Activated CD4-positive, alpha-beta T cell treated with anti-CD3 and anti-CD28 coated beads for 48 hours (primary cell): Measurements from ENCODE around the gene UNC5C.

Source experiments
- DNase-seq: peaks from one replicate; pipeline ENCODE4 v3.0.0-alpha.2; 2020

The UNC5C gene

DNA sequence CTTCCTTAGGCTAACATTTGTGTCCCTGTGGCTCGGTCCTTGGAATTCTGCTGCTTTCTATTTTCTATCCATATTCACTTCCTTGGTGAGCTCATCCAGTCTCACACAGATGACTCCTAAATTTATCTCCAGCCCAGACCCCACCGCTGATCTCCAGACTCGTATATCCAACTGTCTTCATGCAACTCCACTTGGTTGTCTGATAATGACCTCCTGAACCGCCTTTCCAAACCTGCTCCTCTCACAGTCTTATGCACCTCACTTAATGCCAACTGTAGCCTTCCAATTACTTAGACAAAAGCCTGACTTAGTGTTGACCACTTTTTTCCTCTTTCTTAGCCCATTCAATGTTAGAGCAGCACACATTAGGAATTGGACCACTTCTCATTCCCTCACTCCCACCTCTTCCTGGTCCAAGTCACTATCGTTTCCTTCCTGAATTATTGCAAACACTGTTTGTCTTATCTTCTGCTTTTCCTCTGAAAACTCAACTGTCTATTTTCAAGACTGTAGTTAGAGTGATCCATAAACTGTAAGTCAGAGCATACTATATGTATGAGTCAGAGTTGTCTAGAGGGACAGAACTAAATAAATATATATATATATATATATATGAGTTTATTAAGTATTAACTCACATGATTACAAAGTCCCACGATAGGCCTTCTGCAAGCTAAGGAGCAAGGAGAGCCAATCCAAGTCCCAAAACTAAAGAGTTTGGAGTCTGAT is 292.5 kb downstream of the UNC5C start:
- DNase-seq: no peak

DNA sequence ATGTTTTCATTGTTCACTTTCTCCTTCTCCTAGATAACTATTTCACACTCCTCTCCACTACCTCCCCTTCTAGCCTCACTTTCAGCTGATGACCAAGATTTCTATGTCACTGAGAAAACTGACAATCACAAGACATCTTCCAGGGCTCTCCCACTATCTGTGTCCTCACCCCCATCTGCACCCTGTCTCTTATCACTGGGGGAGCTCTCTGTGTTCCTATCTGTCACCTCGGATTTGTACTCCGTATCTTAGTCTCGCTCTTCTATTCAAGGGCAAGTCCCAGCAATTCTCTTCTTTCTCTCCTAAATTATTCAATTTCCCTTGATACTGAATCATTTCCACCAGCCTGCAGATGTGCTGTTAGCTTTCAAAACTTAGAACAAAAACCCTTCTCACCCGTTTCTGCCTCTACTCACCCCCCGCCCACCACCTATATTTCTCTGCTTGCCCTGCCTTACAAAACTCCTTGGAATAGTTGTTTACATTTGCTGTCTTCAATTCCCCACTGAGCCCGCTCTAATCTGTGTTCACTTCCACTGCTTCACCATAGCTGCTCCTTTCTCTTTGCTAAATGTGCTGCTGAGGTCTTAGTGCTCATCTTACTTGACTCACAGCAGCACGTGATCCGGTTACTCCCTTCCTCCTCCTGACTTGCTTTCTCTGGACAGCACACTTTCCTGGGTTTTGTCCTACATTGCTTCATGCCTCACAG is 293.2 kb downstream of the UNC5C start:
- DNase-seq: no peak

DNA sequence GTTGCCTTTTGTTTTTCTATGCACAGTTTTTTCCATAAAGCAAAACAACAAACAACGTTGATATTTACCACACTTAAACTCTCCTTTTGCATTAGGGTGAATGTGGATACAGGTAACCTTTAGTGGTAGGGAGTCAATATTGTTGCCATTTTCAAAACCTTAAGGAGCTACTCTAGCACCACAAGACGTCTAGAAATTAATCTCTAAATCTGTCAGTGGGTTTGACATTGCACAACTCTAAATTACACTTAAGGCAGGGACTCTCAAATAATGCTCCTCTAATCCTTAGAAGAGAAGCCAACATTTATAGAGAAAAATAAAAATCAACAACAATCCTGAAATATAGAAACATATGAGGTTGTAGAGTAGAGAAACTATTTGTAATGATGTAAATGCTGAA is 297.2 kb downstream of the UNC5C start:
- DNase-seq: no peak

GRCh38 chr4:95250544-95251137 is 298.1 kb downstream of the UNC5C start:
- no peak for DNase-seq

DNA sequence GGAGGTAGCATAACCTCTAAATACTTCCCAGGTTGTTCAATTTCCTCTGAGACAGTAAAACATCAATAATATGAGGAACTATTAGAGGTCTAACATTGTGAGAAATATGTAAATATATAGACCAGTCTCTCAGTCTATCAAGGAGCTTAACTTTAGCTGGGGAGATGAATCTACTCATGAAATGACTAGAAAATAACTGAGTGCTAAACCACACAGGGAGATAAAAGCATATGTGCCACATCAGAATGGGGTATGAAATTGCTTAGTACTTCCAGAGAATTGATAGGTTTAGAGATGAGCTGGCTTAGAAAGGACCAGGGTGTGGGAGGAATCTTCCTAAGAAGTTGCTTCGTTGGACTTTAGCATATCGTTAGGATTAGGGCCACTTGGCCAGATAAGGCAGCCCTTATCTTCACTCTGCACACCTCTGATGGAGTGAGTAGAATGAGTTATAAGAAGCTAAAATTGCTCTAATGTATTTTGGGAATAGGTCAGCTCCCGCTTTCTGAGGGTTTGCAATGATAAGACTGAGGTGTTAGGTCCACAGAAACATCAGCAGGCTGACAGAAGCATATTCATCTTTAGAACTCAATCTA is 299.2 kb downstream of the UNC5C start:
- peak; percentile 9 for DNase-seq

DNA sequence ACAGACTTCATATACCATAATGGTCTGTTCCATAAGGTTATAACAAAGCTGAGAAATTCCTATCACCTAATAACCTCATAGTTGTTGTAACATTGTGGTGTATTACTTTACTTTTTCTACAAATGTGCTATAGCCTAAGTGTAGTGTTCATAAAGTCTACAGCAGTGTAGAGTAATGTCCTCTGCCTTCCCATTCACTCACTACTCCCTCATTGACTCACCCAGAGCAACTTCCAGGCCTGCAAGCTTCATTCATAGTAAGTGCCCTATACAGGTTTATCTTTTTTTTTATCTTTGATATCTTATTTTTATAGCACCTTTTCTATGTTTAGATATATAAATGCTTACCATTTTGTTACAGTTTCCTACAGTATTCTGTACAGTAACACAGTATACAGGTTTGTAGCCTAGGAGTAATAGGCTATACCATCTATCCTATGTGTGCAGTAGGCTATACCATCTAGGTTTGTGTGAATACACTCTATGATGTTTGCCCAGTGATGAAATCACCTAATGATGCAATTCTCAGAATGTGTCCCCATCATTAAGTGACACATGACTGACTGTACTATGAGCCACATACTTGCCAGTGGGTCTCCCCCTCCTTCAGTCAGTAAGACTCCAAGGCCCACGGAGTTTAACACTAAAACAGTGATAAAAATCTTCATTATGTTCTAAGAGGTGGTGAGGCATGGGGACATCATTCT is 299.9 kb downstream of the UNC5C start:
- peak; percentile 45 for DNase-seq

DNA sequence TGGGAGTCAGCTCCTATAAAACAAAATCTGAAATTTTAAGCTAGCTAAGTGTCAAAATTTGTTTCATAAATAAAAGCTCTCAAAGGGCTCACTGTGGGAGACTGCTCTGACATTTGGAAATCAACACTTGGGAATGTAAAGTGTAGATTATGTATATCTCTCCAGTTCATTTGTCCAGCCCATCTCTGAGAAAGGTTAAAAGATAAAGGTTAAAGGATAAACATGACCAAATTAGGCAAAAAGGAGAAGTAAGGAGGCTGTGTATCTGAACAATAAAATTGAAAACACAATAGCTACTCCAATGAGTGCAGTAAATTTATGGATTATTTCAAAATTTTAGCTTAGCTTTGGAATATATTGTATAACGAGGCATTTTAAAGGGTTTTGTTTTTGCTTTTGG is 304.9 kb downstream of the UNC5C start:
- DNase-seq: no peak

DNA sequence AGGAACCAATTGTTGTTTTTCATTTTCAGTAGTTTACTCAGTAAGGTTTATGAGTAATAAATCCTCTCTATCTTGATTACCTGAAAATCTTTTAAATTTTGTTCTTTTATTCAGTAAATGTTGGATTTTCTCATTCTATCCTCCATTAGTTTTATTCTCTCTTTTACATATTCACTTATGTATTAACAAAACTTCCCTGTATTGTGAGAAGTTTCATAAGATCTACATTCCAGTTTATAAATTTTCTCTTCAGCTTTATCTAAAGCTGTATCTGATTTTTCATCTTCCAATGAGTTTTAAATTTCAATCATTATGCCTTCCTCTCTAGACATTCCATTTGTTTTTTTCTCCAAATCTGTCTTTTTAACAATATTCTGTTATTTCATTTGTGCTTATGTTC is 310.2 kb downstream of the UNC5C start:
- no peak for DNase-seq

- no peak for DNase-seq
Measured at GRCh38 chr4:95232358-95233156, 316.2 kb downstream of the UNC5C start.

- no peak for DNase-seq
Measured at GRCh38 chr4:95231681-95232080, 317.1 kb downstream of the UNC5C start.

DNA sequence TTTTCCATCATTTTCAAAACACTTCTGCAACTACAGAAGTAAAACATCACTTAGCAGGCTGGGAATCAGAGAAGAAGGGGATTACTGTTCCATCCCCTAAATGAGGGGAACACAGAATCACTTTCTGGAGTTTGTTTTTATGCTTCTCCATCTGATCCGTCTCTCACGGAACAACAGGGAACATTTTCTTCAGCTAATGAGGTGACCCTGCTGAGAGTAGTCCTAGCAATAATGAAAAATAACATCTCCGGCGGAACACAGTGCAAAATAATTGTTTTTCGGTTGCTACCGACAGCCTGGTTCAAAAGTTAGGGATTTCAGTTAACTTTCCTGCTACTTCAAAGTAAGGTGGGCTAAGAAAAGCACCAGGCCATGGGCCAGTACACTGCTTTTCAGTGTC is 322.9 kb downstream of the UNC5C start:
- no peak for DNase-seq

DNA sequence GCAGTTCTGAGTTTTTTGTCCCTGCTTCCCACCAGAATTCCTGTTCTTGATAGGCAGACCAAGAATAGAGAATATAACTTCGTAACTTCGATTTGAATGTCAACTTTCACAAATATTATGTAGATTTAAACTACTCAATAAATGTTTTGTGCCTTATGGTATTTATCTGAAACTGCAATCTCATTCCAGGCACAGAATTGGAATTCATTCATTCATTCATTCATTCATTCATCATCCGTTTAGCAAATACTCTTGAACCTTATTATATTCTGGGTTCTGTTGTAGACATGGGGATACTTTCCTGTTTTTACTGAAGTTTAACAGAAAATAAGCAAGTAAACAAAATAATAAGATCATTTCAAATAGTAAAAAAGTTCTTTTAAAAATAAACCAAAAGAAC is 324.4 kb downstream of the UNC5C start:
- no peak for DNase-seq

- no peak for DNase-seq
Measured at GRCh38 chr4:95220205-95221175, 328.3 kb downstream of the UNC5C start.

DNA sequence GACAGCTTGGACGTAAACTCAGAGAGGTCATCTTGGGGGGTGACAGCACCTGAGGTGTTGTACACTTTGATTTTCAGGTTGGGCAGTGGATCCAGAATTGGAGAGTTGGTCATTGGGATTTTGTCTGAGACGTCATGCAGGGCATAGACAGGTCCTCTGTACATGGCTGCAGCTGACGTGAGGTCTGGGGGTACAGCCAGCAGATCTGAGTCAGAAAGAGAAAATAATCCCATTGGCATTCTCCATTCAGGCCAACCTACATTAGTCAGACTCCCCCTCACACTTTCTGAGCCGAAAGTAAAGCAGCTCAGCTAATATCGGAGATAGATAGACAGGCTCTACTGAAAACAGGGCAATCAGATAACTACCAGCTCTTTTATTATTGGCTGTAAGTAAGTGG is 329.7 kb downstream of the UNC5C start:
- no peak for DNase-seq

DNA sequence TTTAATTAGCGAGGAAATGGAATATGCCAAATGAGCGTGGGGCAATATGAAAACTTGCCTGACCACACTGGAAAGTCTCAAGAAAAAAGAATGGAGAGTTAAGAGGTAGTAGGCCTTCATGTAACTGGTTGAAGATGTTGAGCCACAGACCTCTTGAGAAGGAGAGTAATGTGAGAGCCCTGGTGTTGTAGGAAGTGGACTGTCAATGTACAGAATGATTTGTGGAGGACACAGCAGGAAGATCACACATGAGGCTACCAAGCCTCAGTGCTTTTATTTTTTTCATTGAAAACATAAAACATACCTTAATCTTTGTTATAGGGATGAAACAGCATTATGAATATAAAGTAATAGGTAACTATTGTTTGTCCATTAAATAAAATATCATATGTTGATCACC is 331.6 kb downstream of the UNC5C start:
- no peak for DNase-seq

DNA sequence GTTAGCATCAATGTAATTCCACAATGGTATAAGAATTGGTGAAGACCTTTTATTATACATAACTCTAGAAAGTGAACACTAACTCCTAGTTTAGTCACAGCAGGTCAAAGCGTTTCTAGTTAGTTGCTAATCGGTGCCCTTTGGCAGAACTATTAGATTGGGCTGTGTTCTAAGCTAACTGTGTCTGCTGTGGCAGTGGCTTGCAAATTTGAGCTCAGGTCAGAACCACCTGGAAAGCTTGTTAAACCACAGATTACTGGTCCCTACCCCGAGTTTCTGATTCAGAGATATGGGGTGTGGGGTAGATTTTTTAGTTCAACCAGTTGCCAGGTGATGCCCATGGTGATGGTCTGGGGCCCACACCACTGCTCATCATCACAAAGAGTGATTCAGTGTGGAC is 332.1 kb downstream of the UNC5C start:
- no peak for DNase-seq

DNA sequence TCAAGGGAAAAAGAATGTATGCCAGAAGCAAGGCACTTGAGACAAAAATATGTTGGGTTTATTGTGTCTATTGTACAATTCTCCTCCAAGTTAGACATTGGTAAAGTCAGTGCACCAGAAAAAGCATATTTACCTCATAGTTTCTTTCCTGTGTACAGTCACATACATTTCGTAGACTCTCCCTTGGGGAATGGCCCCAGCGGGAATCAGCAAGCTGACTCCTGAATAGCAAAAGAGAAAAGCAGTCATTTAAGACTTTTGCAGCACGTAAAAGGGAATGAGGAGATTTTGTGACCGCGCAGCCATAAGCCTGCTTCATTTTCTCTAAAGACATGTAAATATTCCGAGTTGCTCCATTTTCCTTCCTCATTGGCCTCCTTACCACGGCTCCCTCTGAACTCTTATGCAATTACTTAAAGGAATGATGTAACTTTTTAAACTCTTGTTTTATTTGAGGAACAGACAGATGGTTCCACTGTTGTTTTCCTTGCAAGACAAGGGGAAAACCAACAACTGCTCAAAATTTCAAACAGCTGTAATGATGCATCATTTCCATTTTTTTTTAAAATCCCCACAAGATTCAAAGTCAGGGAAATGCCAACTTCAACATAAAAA is 332.7 kb downstream of the UNC5C start:
- no peak for DNase-seq

DNA sequence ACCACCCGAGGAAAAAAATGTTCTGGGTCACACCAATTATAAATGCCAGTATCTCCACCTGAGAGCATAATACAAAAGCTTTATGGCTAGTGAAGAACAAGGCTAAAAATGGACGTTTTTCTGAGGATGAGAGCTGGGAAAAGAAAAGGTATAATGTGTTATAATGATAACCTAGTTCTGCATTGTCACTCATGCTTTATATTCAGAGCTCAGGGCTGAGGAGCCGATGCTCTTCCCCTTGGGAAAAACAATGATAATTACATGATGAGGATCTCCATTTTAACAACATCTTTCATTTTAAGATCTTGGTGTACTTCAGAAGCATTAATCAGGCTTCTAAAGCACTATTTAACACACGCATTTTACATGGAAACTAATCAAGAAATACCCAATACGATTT is 333.7 kb downstream of the UNC5C start:
- no peak for DNase-seq

DNA sequence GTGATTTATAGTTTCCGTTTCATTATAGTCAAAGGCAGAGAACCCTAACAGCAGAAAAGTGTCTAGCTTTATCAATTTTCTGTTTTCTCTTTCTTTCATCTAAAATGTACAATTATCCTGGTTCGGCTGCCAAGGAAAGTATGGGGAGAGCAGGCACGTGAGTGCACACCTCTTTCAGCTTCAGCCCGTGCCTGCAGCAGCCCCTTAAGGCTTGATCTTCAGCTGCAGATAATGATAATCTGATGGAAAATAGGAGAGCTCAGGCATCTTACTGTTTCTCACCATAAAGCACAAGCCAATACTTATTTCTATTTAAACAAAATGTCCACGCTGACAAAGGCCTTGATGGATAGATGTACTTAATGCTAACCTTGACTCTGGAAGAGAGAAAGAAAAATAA is 334.4 kb downstream of the UNC5C start:
- no peak for DNase-seq

DNA sequence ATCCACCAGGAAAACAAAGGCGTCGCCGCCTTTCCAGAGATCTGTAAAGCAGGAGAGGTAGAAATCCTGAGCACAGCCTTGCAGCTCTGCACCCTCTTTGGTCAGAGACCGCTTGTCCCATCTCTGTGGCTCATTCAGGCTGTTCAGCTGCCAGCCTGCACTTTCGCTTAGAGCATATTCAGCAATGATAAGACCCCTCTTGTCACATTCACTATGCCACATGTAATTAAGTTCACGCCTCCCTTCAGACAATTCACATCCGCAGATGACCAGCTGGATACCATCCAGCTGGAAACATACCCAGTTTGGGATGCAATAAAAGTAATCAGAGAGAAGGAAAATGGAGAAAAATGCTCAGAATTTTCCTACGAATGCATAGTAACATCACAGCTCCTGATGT is 335.4 kb downstream of the UNC5C start:
- DNase-seq: no peak

- DNase-seq: no peak
Measured at GRCh38 chr4:95212692-95213091, 336.1 kb downstream of the UNC5C start.
